ENCODE results near the gene CEP70. TPM values are rescaled to one million over a fixed set of nuclear protein-coding genes. Genes with fewer than 3 reads are reported as not detected.
"Not testable (repeated sequence)": the region's sequence is repeated elsewhere in the genome, so short reads cannot be mapped to it uniquely, and the experiment has no call there.

Gene CEP70
- total and polyA plus RNA-seq, 7 experiments from 2014 or later = 11.8 to 35.1 (median 14.9) TPM

- Mint-ChIP-seq H3K27ac (no peak overlapping the region), H3K9me3 (peaks cover 10 to 84% (median 30%) of the 10 kb centered on the region in 11 donors), H3K4me3 (no peak overlapping the region), H3K27me3 (no peaks in the 10 kb centered on the region), H3K4me1 (peaks cover 0 to 7% (median 7%) of the 10 kb centered on the region in 7 donors), H3K36me3 (peaks cover 24 to 96% (median 72%) of the 10 kb centered on the region in 5 donors)
- no peak overlapping the region for H3K27ac ChIP-seq (ENCODE audit: low read depth, low read length)
- no peaks in the 10 kb centered on the region for H3K4me1 ChIP-seq (ENCODE audit: control insufficient read depth in 2 of 2, insufficient read depth in 2 of 2, low read length in 2 of 2)
- H3K36me3 ChIP-seq (ENCODE audit: control insufficient read depth in 2 of 3, insufficient read depth in 3 of 3, low read length in 3 of 3) = peaks cover 0 to 10% (median 0%) of the 10 kb centered on the region in 3 experiments
- DNase-seq (no peak), ATAC-seq (no peak)
- H3K4me3 ChIP-seq (ENCODE audit: low read length) = no peak overlapping the region
- intact Hi-C loops (cut with micrococcal nuclease) = no loop called here
- H3K27me3 ChIP-seq (ENCODE audit: control insufficient read depth in 2 of 2, insufficient read depth in 2 of 2, low read length in 2 of 2) = no peaks in the 10 kb centered on the region
- ChIA-PET CTCF (no interaction called here), POLR2A (interaction anchor here (1.0 kb wide), 1 partner anchor 21 kb away, joined by 3 read pairs; no protein-coding TSS in a partner anchor)
- peaks cover 0 to 22% (median 5%) of the 10 kb centered on the region in 3 experiments for H3K9me3 ChIP-seq (ENCODE audit: control insufficient read depth in 2 of 3, low read length in 3 of 3)
Observed at GRCh38 chr3:138559134-138559533, 34.9 kb downstream of the CEP70 start.

- DNase-seq, CTCF ChIA-PET: not testable (repeated sequence)
- H3K9me3 Mint-ChIP-seq = peaks cover 16 to 93% (median 52%) of the 10 kb centered on the region in 11 donors
Observed at GRCh38 chr3:138554775-138555174, 39.3 kb downstream of the CEP70 start.

GRCh38 chr3:138550958-138551357 is 43.1 kb downstream of the CEP70 start:
- peaks cover 0 to 26% (median 0%) of the 10 kb centered on the region in 3 experiments for H3K9me3 ChIP-seq (ENCODE audit: control insufficient read depth in 2 of 3, low read length in 3 of 3)
- H3K4me1 ChIP-seq (ENCODE audit: control insufficient read depth in 2 of 2, insufficient read depth in 2 of 2, low read length in 2 of 2); H3K27ac ChIP-seq (ENCODE audit: low read depth, low read length); CTCF ChIA-PET; H3K27ac Mint-ChIP-seq; H3K4me3 ChIP-seq (ENCODE audit: low read length); ATAC-seq; H3K4me1 Mint-ChIP-seq; POLR2A ChIA-PET; H3K4me3 Mint-ChIP-seq; H3K27me3 Mint-ChIP-seq; DNase-seq; H3K27me3 ChIP-seq (ENCODE audit: control insufficient read depth in 2 of 2, insufficient read depth in 2 of 2, low read length in 2 of 2): not testable (repeated sequence)
- Mint-ChIP-seq H3K9me3 (peaks cover 13 to 94% (median 58%) of the 10 kb centered on the region in 11 donors), H3K36me3 (peaks cover 42 to 94% (median 89%) of the 10 kb centered on the region in 5 donors)
- intact Hi-C loops (cut with micrococcal nuclease) = loop anchor here in 1 of 2 donors (5.0 kb wide), 1 partner anchor 39 kb away; no protein-coding TSS in a partner anchor
- peaks cover 0 to 43% (median 6%) of the 10 kb centered on the region in 3 experiments for H3K36me3 ChIP-seq (ENCODE audit: control insufficient read depth in 2 of 3, insufficient read depth in 3 of 3, low read length in 3 of 3)

More at GRCh38 chr3:138554775-138555174, 39.3 kb downstream of the CEP70 start:
- H3K9me3 ChIP-seq (ENCODE audit: control insufficient read depth in 2 of 3, low read length in 3 of 3) = peaks cover 0 to 14% (median 5%) of the 10 kb centered on the region in 3 experiments
- H3K4me3 Mint-ChIP-seq; ATAC-seq; H3K27me3 Mint-ChIP-seq; H3K27ac Mint-ChIP-seq; H3K27me3 ChIP-seq (ENCODE audit: control insufficient read depth in 2 of 2, insufficient read depth in 2 of 2, low read length in 2 of 2); H3K4me1 Mint-ChIP-seq; H3K4me3 ChIP-seq (ENCODE audit: low read length); H3K27ac ChIP-seq (ENCODE audit: low read depth, low read length); H3K4me1 ChIP-seq (ENCODE audit: control insufficient read depth in 2 of 2, insufficient read depth in 2 of 2, low read length in 2 of 2); POLR2A ChIA-PET: not testable (repeated sequence)
- intact Hi-C loops (cut with micrococcal nuclease) = loop anchor here in 1 of 2 donors (5.0 kb wide), 1 partner anchor 42 kb away; no protein-coding TSS in a partner anchor
- H3K36me3 Mint-ChIP-seq = peaks cover 31 to 92% (median 81%) of the 10 kb centered on the region in 5 donors
- H3K36me3 ChIP-seq (ENCODE audit: control insufficient read depth in 2 of 3, insufficient read depth in 3 of 3, low read length in 3 of 3) = peaks cover 0 to 11% (median 0%) of the 10 kb centered on the region in 3 experiments

- intact Hi-C loops (cut with micrococcal nuclease) = no loop called here
- peaks cover 18 to 95% (median 57%) of the 10 kb centered on the region in 11 donors for H3K9me3 Mint-ChIP-seq
Observed at GRCh38 chr3:138549179-138549977, 44.7 kb downstream of the CEP70 start.

DNA sequence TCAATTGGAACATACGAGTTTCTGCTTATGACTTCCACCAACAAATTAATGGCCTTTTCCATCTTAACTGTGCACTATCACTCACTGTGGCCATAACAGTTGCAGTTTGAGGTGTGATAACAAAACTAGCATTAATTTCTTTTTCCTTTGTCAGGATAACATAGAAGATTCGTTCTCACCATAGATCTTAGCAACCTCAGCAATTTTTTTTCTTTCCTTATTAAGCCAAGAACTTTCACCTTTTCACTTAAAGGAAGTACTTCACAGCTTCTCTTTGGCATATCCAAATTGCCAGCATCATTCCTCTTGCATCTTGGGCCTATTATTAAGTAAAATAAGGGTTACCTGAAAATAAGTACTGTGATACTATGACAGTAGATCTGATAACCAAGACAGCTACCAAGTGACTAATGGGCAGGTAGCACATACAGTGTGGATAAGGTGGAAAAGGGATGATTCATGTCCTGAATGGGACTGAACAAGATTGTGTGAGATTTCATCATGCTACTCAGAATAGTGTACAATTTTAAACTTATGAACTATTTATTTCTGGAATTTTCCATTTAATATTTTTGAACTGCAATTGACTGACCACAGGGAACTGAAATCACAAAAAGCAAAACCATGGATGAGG is 46.6 kb downstream of the CEP70 start:
- H3K9me3 Mint-ChIP-seq = peaks cover 18 to 88% (median 53%) of the 10 kb centered on the region in 11 donors
- no peak for ATAC-seq

More at GRCh38 chr3:138549179-138549977, 44.7 kb downstream of the CEP70 start:
- Mint-ChIP-seq H3K36me3 (peaks cover 46 to 92% (median 85%) of the 10 kb centered on the region in 5 donors), H3K4me3 (no peak overlapping the region), H3K4me1 (peaks cover 3 to 9% (median 6%) of the 10 kb centered on the region in 7 donors), H3K27me3 (no peaks in the 10 kb centered on the region), H3K27ac (no peak overlapping the region)
- POLR2A ChIA-PET = no interaction called here
- no peak overlapping the region for H3K4me3 ChIP-seq (ENCODE audit: low read length)
- ATAC-seq = no peak
- H3K4me1 ChIP-seq (ENCODE audit: control insufficient read depth in 2 of 2, insufficient read depth in 2 of 2, low read length in 2 of 2) = no peaks in the 10 kb centered on the region
- no peak for DNase-seq
- peaks cover 0 to 32% (median 3%) of the 10 kb centered on the region in 3 experiments for H3K9me3 ChIP-seq (ENCODE audit: control insufficient read depth in 2 of 3, low read length in 3 of 3)
- peaks cover 0 to 45% (median 6%) of the 10 kb centered on the region in 3 experiments for H3K36me3 ChIP-seq (ENCODE audit: control insufficient read depth in 2 of 3, insufficient read depth in 3 of 3, low read length in 3 of 3)
- H3K27me3 ChIP-seq (ENCODE audit: control insufficient read depth in 2 of 2, insufficient read depth in 2 of 2, low read length in 2 of 2) = no peaks in the 10 kb centered on the region
- CTCF ChIA-PET = no interaction called here
- no peak overlapping the region for H3K27ac ChIP-seq (ENCODE audit: low read depth, low read length)

GRCh38 chr3:138544546-138544945 is 49.5 kb downstream of the CEP70 start:
- ATAC-seq (no peak), DNase-seq (no peak)
- ChIA-PET POLR2A (no interaction called here), CTCF (no interaction called here)
- H3K27ac ChIP-seq (ENCODE audit: low read depth, low read length) = no peak overlapping the region
- Mint-ChIP-seq H3K4me3 (no peak overlapping the region), H3K9me3 (peaks cover 7 to 93% (median 50%) of the 10 kb centered on the region in 11 donors), H3K27me3 (no peaks in the 10 kb centered on the region), H3K27ac (peak overlapping the region in 1 of 9 donors; percentile 70), H3K4me1 (no peaks in the 10 kb centered on the region), H3K36me3 (peaks cover 55 to 96% (median 81%) of the 10 kb centered on the region in 5 donors)
- H3K4me1 ChIP-seq (ENCODE audit: control insufficient read depth in 2 of 2, insufficient read depth in 2 of 2, low read length in 2 of 2) = no peaks in the 10 kb centered on the region
- intact Hi-C loops (cut with micrococcal nuclease) = no loop called here
- peaks cover 0 to 55% (median 6%) of the 10 kb centered on the region in 3 experiments for H3K36me3 ChIP-seq (ENCODE audit: control insufficient read depth in 2 of 3, insufficient read depth in 3 of 3, low read length in 3 of 3)
- no peak overlapping the region for H3K4me3 ChIP-seq (ENCODE audit: low read length)
- no peaks in the 10 kb centered on the region for H3K27me3 ChIP-seq (ENCODE audit: control insufficient read depth in 2 of 2, insufficient read depth in 2 of 2, low read length in 2 of 2)
- peaks cover 0 to 55% (median 3%) of the 10 kb centered on the region in 3 experiments for H3K9me3 ChIP-seq (ENCODE audit: control insufficient read depth in 2 of 3, low read length in 3 of 3)

More for the DNA sequence above, 46.6 kb downstream of the CEP70 start:
- Mint-ChIP-seq H3K4me3 (no peak overlapping the region), H3K36me3 (peaks cover 49 to 93% (median 80%) of the 10 kb centered on the region in 5 donors), H3K27ac (no peak overlapping the region), H3K4me1 (peaks cover 0 to 6% (median under 1%) of the 10 kb centered on the region in 7 donors), H3K27me3 (no peaks in the 10 kb centered on the region)
- H3K4me1 ChIP-seq (ENCODE audit: control insufficient read depth in 2 of 2, insufficient read depth in 2 of 2, low read length in 2 of 2) = no peaks in the 10 kb centered on the region
- H3K27me3 ChIP-seq (ENCODE audit: control insufficient read depth in 2 of 2, insufficient read depth in 2 of 2, low read length in 2 of 2) = no peaks in the 10 kb centered on the region
- DNase-seq = no peak
- H3K4me3 ChIP-seq (ENCODE audit: low read length) = no peak overlapping the region
- H3K36me3 ChIP-seq (ENCODE audit: control insufficient read depth in 2 of 3, insufficient read depth in 3 of 3, low read length in 3 of 3) = peaks cover 0 to 51% (median 6%) of the 10 kb centered on the region in 3 experiments
- peaks cover 0 to 41% (median 3%) of the 10 kb centered on the region in 3 experiments for H3K9me3 ChIP-seq (ENCODE audit: control insufficient read depth in 2 of 3, low read length in 3 of 3)
- no peak overlapping the region for H3K27ac ChIP-seq (ENCODE audit: low read depth, low read length)
- intact Hi-C loops (cut with micrococcal nuclease) = no loop called here
- CTCF ChIA-PET = no interaction called here
- POLR2A ChIA-PET = no interaction called here
